NCI-H1048 (cell line): ENCODE measurements around the gene GRK4.

Source experiments
- DNase-seq: peaks from one replicate; lab custom pipeline; 2025; lab: John Stamatoyannopoulos, UW

GRK4 gene

GRCh38 chr4:3073158-3074077 is 110.0 kb downstream of the GRK4 start:
- DNase-seq: no peak

- peak; percentile 76 for DNase-seq
Observed at GRCh38 chr4:3074078-3074845, 110.9 kb downstream of the GRK4 start, which contains the start of the genes HTT and HTT-AS. TSS of gene HTT (plus strand) at chr4:3074681. CDS start at chr4:3074826, 145 bp downstream. TSS of gene HTT-AS (minus strand) at chr4:3074538.

GRCh38 chr4:3074846-3075651 is 111.7 kb downstream of the GRK4 start:
- DNase-seq: peak; percentile 22

GRCh38 chr4:3075652-3075981 is 112.2 kb downstream of the GRK4 start:
- DNase-seq: no peak

- DNase-seq: no peak
Observed at GRCh38 chr4:3077796-3078195, 114.4 kb downstream of the GRK4 start.

GRCh38 chr4:3079694-3080123 is 116.3 kb downstream of the GRK4 start:
- DNase-seq: no peak

- DNase-seq: no peak
Observed at GRCh38 chr4:3082925-3083515, 119.6 kb downstream of the GRK4 start.

GRCh38 chr4:3083732-3084131 is 120.4 kb downstream of the GRK4 start:
- no peak for DNase-seq

- no peak for DNase-seq
Observed at GRCh38 chr4:3085948-3086670, 122.7 kb downstream of the GRK4 start.

- no peak for DNase-seq
Observed at GRCh38 chr4:3087115-3087797, 123.9 kb downstream of the GRK4 start.
